Neural crest cell (in vitro differentiated cells): ENCODE measurements around the gene PROM2. TPM values are rescaled to one million over a fixed set of nuclear protein-coding genes. Genes with fewer than 3 reads are reported as not detected.

ENCODE experiments used
- DNase-seq: peaks from one replicate; pipeline ENCODE4 v3.0.0; 2021; ENCODE audit warnings: low read depth, mixed read lengths, low spot score
- H3K27ac Mint-ChIP-seq: one replicate; pipeline ENCODE4 v1.8.0; 2021; ENCODE audit warnings: mild to moderate bottlenecking, mixed read lengths; ENCODE audit not compliant: unreplicated experiment
- H3K27me3 Mint-ChIP-seq: 2 replicates; pipeline ENCODE4 v1.8.0; 2021; ENCODE audit warnings: low read depth, mild to moderate bottlenecking, mixed read lengths
- H3K36me3 Mint-ChIP-seq: 2 replicates; pipeline ENCODE4 v1.8.0; 2021; ENCODE audit warnings: low read depth, mild to moderate bottlenecking, mixed read lengths
- H3K4me1 Mint-ChIP-seq: 2 replicates; pipeline ENCODE4 v1.8.0; 2021; ENCODE audit warnings: mixed read lengths
- H3K4me3 Mint-ChIP-seq: one replicate; pipeline ENCODE4 v1.8.0; 2021; ENCODE audit warnings: mild to moderate bottlenecking, mixed read lengths
- H3K9me3 Mint-ChIP-seq: 2 replicates; pipeline ENCODE4 v1.8.0; 2021; ENCODE audit warnings: mixed read lengths
- CTCF ChIP-seq: fragments of 200-600 bp; sonication (generic); conservative IDR thresholded peaks from 2 replicates; pipeline ENCODE4 v1.5.0; 2021; ENCODE audit warnings: antibody characterized with exemption, mild to moderate bottlenecking
- total RNA-seq: library from RNA; stranded (reverse); gene quantifications from 2 replicates; pipeline ENCODE4 v1.2.1, GENCODE V29; 2021

Gene PROM2
- total RNA-seq, 1 donor from 2014 or later: 1.8 TPM

GRCh38 chr2:95336406-95336805, 62.2 kb downstream of the PROM2 start:
- Mint-ChIP-seq H3K27ac (no peak overlapping the region), H3K36me3 (no peaks in the 10 kb centered on the region), H3K4me3 (no peak overlapping the region), H3K27me3 (peaks cover 9% of the 10 kb centered on the region), H3K4me1 (no peaks in the 10 kb centered on the region), H3K9me3 (no peaks in the 10 kb centered on the region)
- no peak for TF ChIP-seq CTCF
- no peak for DNase-seq

GRCh38 chr2:95337829-95338228, 63.6 kb downstream of the PROM2 start:
- peaks cover 20% of the 10 kb centered on the region for H3K27me3 Mint-ChIP-seq
- no peak overlapping the region for H3K4me3 Mint-ChIP-seq

More at GRCh38 chr2:95337829-95338228, 63.6 kb downstream of the PROM2 start:
- no peaks in the 10 kb centered on the region for H3K36me3 Mint-ChIP-seq
- H3K9me3 Mint-ChIP-seq: no peaks in the 10 kb centered on the region
- H3K27ac Mint-ChIP-seq: no peak overlapping the region
- H3K4me1 Mint-ChIP-seq: no peaks in the 10 kb centered on the region
- no peak for TF ChIP-seq CTCF
- no peak for DNase-seq

Other genes with a start within 250 kb of the PROM2 start
- 0.48 and 0.65 TPM in 2 replicates for gene MAL, start 248.7 kb upstream of the PROM2 start, total RNA-seq
- gene MRPS5, start 152.6 kb upstream of the PROM2 start, total RNA-seq: 58.8 and 60.7 TPM in 2 replicates
- 22.6 and 28.0 TPM in 2 replicates for gene ZNF514, start 114.6 kb upstream of the PROM2 start, total RNA-seq
- gene ZNF2, start 108.6 kb upstream of the PROM2 start, total RNA-seq: 6.3 and 7.0 TPM in 2 replicates
- 18.9 and 20.2 TPM in 2 replicates for gene ZNF892, start 66.9 kb upstream of the PROM2 start, total RNA-seq
- gene KCNIP3, start 22.9 kb downstream of the PROM2 start, total RNA-seq: 2.9 and 4.1 TPM in 2 replicates
- gene FAHD2A, start 128.3 kb downstream of the PROM2 start, total RNA-seq: 37.7 and 42.2 TPM in 2 replicates
- not detected in 2 replicates for gene TRIM43B, start 210.3 kb downstream of the PROM2 start, total RNA-seq